ENCODE data around the gene TEX50.
"Not testable (repeated sequence)": the region's sequence is repeated elsewhere in the genome, so short reads cannot be mapped to it uniquely, and the experiment has no call there.

The TEX50 gene

GRCh38 chr1:173663159-173663558 lies 28.0 kb downstream of the TEX50 start:
- DNase-seq (ENCODE audit: low read depth) = no peak

GRCh38 chr1:173666646-173667045 lies 31.5 kb downstream of the TEX50 start:
- no peak for DNase-seq (ENCODE audit: low read depth)

- DNase-seq (ENCODE audit: low read depth) = no peak
Measured at GRCh38 chr1:173669491-173669941, 34.4 kb downstream of the TEX50 start, which contains the start of gene ANKRD45. TSS of gene ANKRD45 (minus strand) at chr1:173669851. CDS start at chr1:173659418, 10,433 bp downstream.

- DNase-seq (ENCODE audit: low read depth) = not testable (repeated sequence)
Measured at GRCh38 chr1:173674496-173674895, 39.4 kb downstream of the TEX50 start.

- not testable (repeated sequence) for DNase-seq (ENCODE audit: low read depth)
Measured at GRCh38 chr1:173680152-173680551, 45.0 kb downstream of the TEX50 start.

DNA sequence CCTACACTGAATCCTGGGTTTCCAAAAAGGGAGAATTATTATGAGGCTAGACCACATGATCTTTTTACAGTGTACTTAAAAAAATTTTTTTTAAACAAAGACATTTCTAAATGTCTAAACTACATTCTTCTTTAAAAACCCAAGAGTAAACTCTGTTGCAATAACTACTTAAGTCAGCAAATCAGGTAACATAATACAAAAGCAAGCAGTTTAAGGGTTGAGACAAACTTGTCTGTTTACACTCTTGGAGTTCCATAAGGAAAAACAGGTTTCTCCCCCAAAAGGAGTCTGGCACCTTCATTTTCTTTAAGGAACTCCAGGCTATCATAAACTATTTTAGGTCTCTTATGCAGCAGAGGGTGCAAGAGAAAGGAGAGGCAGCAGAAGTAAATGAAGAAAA lies 47.0 kb downstream of the TEX50 start:
- no peak for DNase-seq (ENCODE audit: low read depth)

DNA sequence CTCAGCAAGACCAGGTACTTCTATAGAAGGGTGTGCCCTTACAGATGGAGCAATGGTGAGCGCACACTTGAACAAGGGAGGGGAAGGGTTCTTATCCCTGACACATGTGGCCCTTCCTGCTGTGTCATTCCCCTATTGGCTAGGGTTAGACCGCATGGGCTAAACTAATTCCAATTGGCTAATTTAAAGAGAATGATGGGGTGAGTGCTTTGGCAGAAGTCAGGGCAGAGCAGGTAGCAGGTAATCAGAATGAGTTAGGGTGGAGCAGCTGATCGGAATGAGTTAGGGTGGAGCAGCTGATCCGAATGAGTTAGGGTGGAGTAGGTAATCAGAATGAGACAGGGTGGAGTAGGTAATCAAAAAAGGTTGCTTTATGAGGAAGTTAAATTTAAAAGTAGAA lies 48.7 kb downstream of the TEX50 start:
- not testable (repeated sequence) for DNase-seq (ENCODE audit: low read depth)

- DNase-seq (ENCODE audit: low read depth) = not testable (repeated sequence)
Measured at GRCh38 chr1:173685121-173685520, 50.0 kb downstream of the TEX50 start.

Data from T-helper 22 cell (primary cell).